ENCODE measurements around the gene COX4I1.
"Not testable (repeated sequence)": the region's sequence is repeated elsewhere in the genome, so short reads cannot be mapped to it uniquely, and the experiment has no call there.

COX4I1 gene

DNA sequence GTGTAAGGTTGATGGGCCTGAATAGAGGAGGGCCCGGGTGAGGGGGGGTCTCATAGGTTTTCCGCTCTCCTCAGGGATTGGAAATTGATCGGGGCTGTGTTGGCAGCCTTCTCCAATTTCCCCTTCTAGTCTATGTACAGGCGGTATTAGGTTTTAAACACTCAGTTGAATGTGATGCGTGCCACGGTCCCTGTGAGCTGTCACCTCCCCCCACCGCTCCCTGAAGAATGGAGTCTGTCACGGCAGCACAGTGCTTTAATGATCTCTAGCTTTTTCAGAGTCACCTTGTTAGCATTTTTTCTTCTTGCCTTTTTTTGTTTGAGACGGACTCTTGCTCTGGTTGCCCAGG, 800 bp downstream of the COX4I1 start:
- DNase-seq (ENCODE audit: low read depth): no peak

DNA sequence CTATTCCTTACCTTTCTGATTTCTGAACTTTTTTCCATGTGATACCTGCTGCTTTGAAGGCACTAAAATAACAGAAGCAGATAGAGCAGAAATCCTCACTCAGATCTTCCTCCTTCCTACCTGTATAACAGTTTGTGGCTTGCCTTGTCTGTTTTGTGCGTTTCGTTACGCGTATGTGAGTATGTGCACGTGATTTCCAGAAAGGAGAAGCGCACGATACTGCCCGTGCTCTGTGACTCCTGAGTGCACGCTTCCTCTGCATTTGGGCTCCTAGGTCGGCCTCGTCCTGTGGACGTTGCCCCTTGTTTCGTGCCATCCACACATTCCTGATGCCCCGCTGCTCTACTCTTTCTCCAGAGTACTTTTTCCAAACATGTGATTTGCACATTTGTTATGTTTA, 4.1 kb downstream of the COX4I1 start:
- no peak for DNase-seq (ENCODE audit: low read depth)

DNA sequence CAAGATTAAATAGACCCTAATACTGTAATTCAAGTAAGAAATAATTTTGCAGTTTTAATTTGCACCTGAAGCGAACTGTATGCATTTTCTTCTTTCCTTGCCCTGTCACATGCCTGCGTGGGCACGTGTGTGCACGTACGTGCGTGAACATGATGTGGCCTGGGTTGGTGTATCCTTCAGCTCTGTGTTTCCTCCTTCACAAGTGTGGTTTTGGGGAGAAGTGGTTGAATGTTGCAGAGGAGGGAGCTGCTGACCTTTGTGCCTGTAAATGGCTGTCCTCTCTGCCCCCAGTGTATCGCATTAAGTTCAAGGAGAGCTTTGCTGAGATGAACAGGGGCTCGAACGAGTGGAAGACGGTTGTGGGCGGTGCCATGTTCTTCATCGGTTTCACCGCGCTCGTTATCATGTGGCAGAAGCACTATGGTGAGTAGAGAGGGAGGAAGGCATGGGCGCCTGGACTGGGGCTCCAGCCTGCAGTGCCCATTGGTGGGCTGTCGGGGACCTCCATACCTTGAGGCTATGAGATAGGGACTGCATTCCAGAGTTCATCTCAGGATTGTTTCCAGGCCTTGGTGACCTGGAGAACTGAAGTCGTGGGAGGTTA, 6.0 kb downstream of the COX4I1 start:
- DNase-seq (ENCODE audit: low read depth): no peak

DNA sequence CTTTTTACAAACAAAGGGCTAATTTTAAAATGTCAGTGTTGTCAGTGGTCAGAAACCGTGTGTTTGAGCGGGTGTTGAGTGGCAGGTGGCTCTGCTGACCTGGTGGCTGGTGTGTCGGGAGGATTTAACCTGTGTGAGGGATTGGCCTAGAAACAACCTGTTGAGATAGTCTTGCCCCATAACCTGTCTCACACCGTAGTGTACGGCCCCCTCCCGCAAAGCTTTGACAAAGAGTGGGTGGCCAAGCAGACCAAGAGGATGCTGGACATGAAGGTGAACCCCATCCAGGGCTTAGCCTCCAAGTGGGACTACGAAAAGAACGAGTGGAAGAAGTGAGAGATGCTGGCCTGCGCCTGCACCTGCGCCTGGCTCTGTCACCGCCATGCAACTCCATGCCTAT, 7.0 kb downstream of the COX4I1 start:
- no peak for DNase-seq (ENCODE audit: low read depth)

DNA sequence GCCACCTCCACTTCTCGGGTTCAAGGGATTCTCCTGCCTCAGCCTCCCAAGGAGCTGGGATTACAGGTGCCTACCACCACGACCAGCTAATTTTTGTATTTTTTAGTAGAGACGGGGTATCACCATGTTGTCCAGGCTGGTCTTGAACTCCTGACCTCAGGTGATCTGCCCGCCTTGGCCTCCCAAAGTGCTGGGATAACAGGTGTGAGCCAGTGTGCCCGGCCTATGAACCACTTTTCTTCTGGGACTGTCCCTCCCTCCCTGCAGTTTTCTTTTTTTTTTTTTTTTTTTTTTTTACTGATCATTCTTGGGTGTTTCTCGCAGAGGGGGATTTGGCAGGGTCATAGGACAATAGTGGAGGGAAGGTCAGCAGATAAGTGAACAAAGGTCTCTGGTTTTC, 7.8 kb downstream of the COX4I1 start:
- DNase-seq (ENCODE audit: low read depth): not testable (repeated sequence)

DNA sequence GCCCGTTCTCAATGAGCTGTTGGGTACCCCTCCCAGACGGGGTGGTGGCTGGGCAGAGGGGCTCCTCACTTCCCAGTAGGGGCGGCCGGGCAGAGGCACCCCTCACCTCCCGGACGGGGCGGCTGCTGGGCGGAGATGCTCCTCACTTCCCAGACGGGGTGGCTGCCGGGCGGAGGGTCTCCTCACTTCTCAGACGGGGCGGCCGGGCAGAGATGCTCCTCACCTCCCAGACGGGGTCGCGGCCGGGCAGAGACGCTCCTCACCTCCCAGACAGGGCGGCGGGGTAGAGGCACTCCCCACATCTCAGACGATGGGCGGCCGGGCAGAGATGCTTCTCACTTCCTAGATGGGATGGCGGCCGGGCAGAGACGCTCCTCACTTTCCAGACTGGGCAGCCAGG, 8.6 kb downstream of the COX4I1 start:
- not testable (repeated sequence) for DNase-seq (ENCODE audit: low read depth)

DNA sequence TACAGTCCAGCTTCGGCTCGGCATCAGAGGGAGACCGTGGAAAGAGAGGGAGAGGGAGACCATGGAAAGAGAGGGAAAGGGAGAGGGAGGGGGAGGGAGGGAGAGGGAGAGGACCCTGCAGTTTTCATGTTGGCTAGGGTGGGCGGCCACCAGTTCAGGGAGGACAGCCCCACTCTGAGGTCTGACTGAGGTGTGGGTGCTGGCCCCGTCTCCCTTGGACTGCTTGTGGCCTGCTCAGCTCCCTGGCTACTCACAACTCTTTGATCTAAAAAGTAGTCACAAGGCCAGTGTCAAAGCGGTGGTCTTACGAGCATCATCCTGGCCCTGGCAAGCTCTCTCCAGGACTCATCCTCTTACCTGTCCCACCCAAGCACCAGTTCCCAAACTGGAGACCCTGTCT, 9.4 kb downstream of the COX4I1 start:
- DNase-seq (ENCODE audit: low read depth): no peak

DNA sequence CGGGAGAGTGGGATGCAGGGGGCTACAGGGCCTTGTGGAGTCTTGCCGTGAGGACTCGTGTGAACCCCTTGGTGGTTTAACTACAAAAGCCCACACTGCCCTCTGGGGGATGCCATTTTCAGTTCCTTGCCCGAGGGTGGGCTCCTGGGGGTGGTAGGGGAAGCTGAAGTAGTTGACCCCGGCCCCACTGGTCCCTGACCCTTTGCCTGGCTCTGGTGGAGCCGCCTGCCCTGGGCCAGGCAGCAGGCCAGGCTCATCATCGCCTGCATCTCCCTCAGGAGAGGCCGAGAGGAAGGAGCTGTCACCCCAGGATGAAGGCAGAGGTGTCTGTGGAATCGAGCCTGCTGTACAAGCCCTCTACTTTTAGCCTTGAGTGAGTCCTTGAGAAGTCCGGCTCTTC, 10.2 kb downstream of the COX4I1 start:
- no peak for DNase-seq (ENCODE audit: low read depth)

DNA sequence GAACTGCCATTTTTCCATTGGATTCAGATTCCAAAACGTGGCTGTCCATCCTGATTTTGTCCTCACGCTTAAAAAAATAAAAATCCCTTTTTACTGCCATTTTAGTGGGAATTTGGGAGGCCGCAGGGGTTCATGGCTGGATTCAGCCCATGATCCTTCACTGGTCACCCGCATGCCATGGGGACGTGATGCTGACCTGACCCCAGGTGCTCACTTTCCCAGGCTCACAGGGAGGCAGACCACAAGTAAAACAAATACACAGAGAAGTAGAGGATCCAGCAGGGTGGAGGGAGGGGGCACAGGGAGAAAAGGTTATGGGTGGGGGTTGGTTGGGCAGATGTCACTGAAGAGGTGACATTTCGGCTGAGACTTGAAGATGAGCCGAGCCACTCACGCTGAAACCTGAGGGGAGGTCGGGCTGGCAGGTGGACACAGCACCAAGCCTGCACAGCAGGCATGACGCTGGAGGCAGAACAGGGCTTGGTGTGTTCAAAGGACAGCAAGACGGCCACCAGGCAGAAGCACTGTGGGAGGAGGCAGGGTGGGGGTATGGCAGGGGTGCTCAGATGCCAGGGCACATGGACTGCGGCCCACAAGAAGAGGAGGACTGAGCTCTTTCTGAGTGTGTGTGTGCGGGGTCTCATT, 10.7 kb downstream of the COX4I1 start:
- DNase-seq (ENCODE audit: low read depth): no peak

DNA sequence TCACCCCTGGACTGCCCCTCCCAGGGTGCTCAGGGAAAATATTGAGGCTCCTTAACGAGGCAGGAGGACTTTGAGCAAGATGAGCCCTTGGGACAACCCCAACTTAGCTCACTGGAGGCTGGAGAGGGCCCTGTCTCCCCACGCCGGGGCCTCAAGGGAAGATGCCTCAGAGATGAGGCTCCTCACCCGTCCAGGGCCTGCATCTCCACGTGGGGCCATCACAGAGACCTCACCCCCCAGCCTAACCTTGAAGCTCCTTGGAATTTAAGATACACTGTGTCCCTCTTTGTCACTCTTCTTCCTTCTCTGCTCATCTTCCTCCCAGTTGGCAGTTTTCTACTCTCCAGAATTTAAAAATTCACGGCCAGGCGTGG, 11.2 kb downstream of the COX4I1 start:
- no peak for DNase-seq (ENCODE audit: low read depth)

DNA sequence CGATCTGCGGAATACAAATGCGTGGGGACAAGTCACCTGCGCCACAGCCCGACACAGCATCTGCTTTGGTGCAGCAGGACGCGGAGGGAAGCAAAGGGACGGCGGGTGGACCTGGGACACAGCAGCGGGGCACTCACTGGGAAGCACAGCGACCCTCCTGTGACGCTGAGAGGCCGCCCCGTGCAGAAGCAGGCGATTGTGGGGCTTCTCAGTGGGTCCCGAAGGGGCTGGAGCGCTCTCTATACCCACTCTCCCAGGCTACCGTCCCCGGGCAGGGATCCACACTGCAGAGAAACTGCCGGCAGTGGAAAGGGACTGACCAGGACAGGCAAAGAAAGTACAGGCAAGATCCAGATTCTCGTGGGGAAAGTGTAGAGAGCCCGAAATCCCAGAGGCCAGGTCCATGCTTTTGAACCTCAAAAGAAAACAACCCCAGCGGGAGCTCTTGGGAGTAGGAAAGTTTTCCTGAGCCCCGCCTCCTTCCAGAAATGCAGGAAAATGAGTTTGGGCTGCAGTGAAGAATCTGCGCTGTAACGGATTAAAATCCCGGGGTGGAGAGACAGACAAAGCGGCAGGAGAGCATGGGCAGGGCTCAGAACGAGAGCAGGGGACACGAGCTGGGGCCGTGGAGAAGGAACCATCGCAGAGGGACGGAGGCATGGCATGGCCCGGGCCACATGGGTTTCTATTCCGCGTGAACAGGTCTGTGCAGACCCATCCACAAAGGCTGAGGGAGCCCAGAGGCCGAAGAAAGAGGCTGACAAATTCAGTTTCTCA, 12.7 kb downstream of the COX4I1 start:
- no peak for DNase-seq (ENCODE audit: low read depth)

DNA sequence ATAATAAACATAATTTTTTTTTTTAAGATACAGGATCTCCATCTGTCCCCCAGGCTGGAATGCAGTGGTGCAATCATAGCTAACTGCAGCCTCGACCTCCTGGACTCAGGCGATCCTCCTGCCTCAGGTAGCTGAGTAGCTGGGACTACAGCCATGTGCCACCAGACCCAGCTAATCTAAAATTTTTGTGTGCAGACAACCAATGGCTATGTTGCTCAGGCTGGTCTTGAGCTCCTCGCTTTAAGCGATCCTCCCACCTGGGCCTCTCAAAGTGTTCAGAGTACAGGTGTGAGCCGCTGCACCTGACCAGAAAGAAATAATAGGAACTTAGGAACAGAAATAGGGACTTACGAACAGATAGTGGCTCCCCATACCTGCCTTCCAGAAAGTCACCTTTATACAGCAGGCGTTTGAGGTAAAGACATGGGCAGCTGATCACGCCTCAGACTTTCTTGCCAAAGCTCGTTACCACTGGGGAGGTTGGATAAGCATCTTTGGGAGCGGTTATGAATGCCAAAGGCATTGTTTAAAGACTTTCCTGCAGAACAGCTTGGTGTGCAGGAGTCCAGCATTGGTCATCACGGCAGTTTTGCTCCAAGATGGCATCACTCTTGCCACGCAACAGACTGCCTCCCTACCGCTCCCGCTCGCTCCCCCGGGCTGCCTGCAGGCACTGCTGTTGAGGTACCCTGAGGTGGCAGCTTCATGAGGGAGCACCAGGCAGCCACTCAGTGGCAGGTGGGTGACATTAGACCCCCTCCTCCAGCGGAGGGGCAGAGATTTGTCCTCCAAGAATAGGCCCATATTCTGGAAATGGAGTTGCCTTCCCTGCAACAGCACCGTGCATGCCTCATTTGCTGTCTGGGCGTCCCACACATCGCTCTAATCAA, 13.6 kb downstream of the COX4I1 start:
- DNase-seq (ENCODE audit: low read depth): no peak

DNA sequence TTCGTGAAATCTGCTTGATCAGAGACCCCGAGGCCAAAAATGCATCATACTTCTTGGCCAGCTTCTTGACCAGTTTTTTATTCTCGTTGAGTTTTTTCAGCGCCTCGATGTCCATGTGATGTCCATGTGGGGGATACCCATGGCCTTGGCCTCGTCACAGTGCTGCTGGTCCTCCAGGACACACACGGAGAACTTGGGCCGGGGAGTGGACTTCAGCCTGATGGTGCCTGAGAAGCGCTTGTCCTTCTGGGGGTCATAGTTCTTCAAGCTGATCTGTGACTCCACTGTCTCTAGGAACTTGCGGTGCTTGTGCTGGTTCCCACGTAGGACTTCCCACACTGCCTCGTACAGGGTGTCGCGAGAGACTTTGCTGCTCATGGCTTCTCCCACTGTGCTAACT, 16.7 kb downstream of the COX4I1 start:
- no peak for DNase-seq (ENCODE audit: low read depth)

DNA sequence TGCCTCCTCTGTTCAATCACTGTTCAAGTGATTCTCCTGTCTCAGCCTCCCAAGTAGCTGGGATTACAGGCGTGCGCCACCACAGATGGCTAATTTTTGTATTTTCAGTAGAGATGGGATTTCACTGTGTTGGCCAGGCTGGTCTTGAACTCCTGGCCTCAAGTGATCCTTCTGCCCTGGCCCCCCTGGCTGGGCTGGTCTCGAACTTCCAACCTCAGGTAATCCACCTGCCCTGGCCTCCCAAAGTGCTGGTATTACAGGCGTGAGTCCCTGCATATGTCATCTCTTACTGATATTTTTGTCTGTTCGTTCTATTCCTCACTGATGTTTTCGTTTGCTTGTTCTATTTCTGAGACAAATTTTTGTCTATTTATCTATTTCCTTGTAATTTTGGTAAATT, 17.7 kb downstream of the COX4I1 start:
- not testable (repeated sequence) for DNase-seq (ENCODE audit: low read depth)

DNA sequence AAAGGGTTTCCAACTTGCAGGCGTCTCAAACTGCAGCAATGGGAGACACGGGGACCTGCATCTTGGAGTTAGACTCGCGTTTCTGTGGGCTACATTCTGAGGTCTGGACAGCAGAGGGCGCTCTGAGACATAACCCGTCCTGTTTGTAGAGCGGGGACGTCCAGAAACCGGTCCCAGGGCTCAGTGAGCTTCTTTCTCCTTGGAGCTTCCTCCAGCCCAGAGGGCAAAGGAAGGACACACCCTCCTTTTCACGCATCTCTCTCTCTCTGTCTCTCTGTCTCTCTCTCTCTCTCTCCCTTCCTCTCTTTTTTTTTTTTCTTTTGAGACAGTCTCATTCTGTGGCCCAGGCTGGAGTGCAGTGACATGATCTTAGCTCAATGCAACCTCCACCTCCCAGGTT, 19.8 kb downstream of the COX4I1 start:
- DNase-seq (ENCODE audit: low read depth): no peak

DNA sequence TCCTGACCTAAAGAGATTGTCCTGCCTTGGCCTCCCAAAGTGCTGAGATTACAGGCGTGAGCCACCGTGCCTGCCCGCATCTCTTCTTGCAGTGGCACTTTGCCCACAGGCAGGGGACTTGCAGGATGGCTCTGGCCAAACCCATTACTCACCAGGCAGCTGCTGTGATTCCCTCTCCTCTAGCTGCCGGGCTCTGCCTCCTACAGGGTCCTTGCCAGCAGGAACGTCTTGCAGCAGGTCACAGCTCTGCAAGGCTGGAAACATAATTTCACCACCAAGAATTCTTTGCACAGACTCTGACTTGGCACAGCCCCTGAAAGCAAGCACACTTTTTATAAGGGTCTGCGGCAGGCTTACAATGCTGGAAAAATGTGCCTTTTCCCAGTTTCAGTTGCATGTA, 20.3 kb downstream of the COX4I1 start:
- no peak for DNase-seq (ENCODE audit: low read depth)

DNA sequence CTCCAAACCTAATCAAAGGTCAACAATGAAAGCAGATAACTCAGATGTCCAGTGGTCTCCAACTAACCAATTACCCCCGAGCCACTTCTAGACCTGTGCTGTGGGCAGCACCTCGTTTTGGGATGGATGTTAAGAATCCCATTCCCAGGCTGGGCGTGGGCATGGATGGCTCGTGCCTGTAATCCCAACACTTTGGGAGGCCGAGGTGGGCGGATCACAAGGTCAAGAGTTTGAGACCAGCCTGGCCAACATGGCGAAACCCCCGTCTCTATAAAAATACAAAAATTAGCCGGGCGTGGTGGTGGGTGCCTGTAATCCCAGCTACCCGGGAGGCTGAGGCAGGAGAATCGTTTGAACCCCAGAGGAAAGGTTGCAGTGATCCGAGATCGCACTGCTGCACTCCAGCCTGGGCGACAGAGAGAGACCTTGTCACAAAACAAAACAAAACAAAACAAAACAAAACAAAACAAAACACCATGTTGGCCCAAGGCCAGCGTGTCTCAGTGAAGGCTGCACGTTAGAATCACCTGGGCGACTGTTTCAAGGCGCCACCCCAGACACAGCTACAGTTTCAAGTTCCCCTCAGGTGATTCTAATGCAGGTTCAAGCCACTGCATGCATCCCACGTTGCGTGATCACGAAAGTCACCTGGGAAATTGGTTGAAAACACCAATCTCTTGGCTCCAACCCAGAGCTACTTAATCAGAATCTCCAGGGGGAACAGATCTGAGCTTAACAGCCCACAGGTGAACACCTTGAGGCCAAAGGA, 21.3 kb downstream of the COX4I1 start:
- DNase-seq (ENCODE audit: low read depth): no peak

DNA sequence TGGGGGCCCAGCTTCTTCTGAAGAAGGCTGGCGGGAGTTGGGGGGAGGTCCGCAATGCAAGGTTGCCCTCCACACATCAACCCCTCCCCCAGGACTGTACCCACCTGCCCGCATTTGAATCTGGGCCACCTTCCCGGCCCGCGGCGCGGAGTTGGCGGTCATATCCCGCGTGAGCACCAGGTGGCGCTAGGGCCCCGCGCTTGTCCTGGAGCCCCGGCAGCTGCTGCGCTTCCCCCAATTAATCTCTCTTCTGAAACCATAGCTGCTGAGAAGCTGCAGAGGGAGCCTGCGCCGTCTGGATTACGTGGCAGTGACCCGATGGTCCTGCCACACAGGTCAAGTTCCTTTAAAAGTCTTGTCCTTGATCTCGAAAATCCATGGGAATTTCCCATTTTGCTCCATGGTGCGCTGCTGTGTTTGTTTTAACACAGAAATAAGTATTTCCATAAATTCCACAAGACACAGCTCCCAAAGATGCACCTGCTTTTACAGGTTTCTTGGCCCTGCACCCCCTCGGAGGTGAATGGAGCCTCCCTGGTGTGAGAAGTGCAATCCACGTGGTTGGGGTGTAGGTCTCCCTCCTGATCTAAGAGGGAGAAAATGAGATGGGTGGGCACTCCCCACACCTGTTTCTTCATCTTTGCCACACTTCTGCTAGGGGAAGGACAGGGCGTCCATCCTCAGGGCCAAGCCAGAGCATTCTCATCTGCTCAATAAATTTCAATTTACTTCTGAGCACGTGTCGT, 22.1 kb downstream of the COX4I1 start:
- DNase-seq (ENCODE audit: low read depth): no peak

DNA sequence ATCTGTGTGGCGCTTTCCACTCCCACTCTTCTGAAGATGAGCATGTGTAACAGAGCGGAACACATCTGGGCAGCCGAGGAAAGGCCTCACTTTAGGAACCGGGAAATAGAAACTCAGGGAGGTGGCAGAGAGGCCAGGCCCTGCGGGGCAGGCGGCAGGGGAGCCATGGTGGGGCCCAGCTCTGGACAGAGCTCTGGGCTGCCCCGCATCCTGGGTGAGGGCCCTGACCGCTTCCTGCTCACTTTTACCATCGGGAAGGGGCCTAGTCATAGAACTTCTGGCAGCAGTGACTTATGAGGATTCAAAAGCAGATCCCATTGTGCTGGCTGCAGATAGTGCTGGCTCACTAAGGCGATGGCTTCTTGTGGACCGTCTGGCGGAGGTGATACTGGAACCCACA, 22.6 kb downstream of the COX4I1 start:
- DNase-seq (ENCODE audit: low read depth): no peak

DNA sequence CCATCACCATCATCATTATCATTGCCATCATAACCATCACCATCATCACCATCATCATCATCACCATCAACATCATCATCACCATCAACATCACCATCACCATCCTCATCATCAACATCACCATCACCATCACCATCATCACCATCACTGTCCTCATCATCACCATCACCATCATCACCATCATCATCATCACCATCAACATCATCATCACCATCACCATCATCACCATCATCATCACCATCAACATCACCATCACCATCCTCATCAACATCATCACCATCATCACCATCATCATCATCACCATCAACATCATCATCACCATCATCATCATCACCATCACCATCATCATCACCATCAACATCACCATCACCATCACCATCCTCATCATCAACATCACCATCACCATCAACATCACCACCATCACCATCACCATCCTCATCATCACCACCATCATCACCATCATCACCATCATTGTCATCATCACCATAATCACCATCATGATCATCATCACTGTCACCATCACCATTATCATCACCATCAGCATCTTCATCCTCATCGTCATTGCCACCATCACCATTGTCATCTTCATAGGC, 23.9 kb downstream of the COX4I1 start:
- DNase-seq (ENCODE audit: low read depth): no peak

Measured in GM04503 (cell line).